Heart left ventricle (tissue), 13 donors: Measurements from ENCODE around the gene RPS16.

Experiments
- POLR2A ChIP-seq, 2 donors: fragments of 450-650 bp; IDR thresholded peaks; one replicate each; pipeline ENCODE4 v1.6.1; 2017; ENCODE audit warnings: antibody characterized with exemption in 2 of 2, mild to moderate bottlenecking in 2 of 2, moderate library complexity in 2 of 2
- TF ChIP-seq, protein P1 (sequence below), 12 donors: fragments of 200-600 bp; sonication (generic) in 4 of 12; IDR thresholded peaks; one replicate each; pipeline versions ENCODE4 v1.5.0 to v1.8.0; 2018 to 2022; ENCODE audit warnings: antibody characterized with exemption in 12 of 12, mild to moderate bottlenecking in 5 of 12
- donor health status: ischemic (EF 13 %, LVEDD 7.1; RV severe dilation, severe dysfunction).
- donor health status: DM: no; HTN: yes; CAD: no.
- donor health status: DM: no; HTN: no; CAD: no.
- donor health status: ischemic (EF 25% LVEDD 6.9; RV normal size, moderate dysfunction).
- donor health status: ischemic (EF 25% LVEDD 5.7; RV mildly dilated, moderate dysfunction).
- donor health status: ischemic (EF 35%, LVEDD 5.7; RV mildly dilated, moderate dysfunction).
- donor health status: nonischemic (EF 11% LVEDD 7.7; RV severe dilation, severe dysfunction).
- donor health status: DM: yes; HTN: yes; CAD: no.
- donor health status: PGD.
- donor health status: ischemic (EF 29% LVEDD 5.4; RV normal size, mild dysfunction).
- donor health status: nonischemic (EF 23%, LVEDD 6.1; RV moderate dilation, normal function).

DNA sequence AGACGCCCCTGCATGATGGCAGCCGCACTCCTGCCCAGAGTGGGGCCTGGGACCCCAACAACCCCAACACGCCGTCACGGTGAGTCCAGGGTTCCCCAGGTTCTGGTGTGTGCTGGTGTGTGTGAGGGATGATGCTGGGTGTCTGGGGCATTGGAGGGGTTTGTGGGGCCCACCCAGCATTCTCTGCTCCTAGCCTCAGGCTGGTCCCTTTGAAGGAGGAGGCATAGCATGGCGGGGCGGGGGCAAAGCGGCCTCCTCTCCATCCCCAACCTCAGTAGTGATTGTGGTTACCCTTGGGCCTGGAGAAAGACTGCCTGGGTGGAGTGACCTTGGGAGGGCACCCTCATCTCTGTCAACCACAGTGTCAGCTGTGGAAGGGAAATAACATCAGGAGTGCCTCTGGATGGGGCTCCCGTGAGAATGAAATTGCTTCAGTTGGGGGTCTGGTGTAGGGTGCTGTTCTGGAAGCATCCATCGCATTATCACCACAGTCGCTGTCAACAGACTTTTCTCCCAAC, 37.8 kb upstream of the RPS16 start:
- no peak for TF ChIP-seq POLR2A (IDR thresholded peaks at IDR 0.05)
- TF ChIP-seq, protein P1, sequence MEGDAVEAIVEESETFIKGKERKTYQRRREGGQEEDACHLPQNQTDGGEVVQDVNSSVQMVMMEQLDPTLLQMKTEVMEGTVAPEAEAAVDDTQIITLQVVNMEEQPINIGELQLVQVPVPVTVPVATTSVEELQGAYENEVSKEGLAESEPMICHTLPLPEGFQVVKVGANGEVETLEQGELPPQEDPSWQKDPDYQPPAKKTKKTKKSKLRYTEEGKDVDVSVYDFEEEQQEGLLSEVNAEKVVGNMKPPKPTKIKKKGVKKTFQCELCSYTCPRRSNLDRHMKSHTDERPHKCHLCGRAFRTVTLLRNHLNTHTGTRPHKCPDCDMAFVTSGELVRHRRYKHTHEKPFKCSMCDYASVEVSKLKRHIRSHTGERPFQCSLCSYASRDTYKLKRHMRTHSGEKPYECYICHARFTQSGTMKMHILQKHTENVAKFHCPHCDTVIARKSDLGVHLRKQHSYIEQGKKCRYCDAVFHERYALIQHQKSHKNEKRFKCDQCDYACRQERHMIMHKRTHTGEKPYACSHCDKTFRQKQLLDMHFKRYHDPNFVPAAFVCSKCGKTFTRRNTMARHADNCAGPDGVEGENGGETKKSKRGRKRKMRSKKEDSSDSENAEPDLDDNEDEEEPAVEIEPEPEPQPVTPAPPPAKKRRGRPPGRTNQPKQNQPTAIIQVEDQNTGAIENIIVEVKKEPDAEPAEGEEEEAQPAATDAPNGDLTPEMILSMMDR (IDR thresholded peaks at IDR 0.05): no peak
